ENCODE measurements around the gene SRP9. TPM values are rescaled to one million over a fixed set of nuclear protein-coding genes. Genes with fewer than 3 reads are reported as not detected.
A peak's percentile ranks its signal among the peaks of the same experiment; 100 is the strongest.

SRP9 gene
- total RNA-seq (2013; cell fraction: nucleolus; rRNA removed) = 92.8 and 142 TPM in 2 replicates
- total RNA-seq (2014; rRNA removed) (250 and 316 TPM in 2 replicates), total RNA-seq (2014; rRNA removed; fragmentation: Illumina TruSeq; extraction: Trizol) (367 and 372 TPM in 2 replicates), total RNA-seq (2021) (248 and 256 TPM in 2 replicates), polyA plus RNA-seq (2011; rRNA removed) (639 and 968 TPM in 2 replicates), polyA plus RNA-seq (2014; fragmentation: Illumina TruSeq; extraction: Trizol) (389 and 483 TPM in 2 replicates), polyA plus RNA-seq (2014; fragmentation: Nextera tagmentation; extraction: Ambion mirVana) (1,000 to 10,000 TPM in 1 of 2 experiments, 100 to 1,000 TPM in 1; 912 to 1,200 TPM), polyA plus RNA-seq (2014; rRNA removed) (221 and 283 TPM in 2 replicates), polyA plus RNA-seq (2016; fragmentation: Nextera tagmentation; extraction: Ambion mirVana) (100 to 1,000 TPM; 643 to 700 TPM), polyA minus RNA-seq (2011; rRNA and poly(A)+ RNA removed) (97.0 and 162 TPM in 2 replicates), Bru-seq, nascent RNA (percentile 97 among the genes with signal in this experiment), BruChase-seq, experiment 1, labeled RNA remaining after a 6-hour chase (percentile 98 among the genes with signal in this experiment), BruChase-seq, experiment 2, labeled RNA remaining after a 2-hour chase (percentile 97 among the genes with signal in this experiment)
- polyA plus RNA-seq (2011; ENCODE audit: low read depth) = 137 TPM
- 187 and 288 TPM in 2 replicates for polyA plus RNA-seq (2011; cell fraction: cytosol; rRNA removed)
- 151 and 163 TPM in 2 replicates for polyA plus RNA-seq (2011; cell fraction: nucleus; rRNA removed)
- polyA plus RNA-seq (2012) = 184 and 213 TPM in 2 replicates
- 58.9 and 81.8 TPM in 2 replicates for polyA minus RNA-seq (2011; cell fraction: cytosol; rRNA and poly(A)+ RNA removed)
- polyA minus RNA-seq (2011; cell fraction: nucleus; rRNA and poly(A)+ RNA removed) = 20.8 and 23.2 TPM in 2 replicates
- long read RNA-seq, experiment 1, transcript SRP9-201 (3 exons, 1,480 nt) = major isoform, 327 of 380 reads
- long read RNA-seq, experiment 1, transcript SRP9-203 (4 exons, 1,596 nt) = minor isoform, 34 of 380 reads
- long read RNA-seq, experiment 1, partial matches to known transcripts = 2 of 380 reads
- long read RNA-seq, experiment 1, other reads (novel, unspliced or antisense) = 17 of 380 reads
- long read RNA-seq, experiment 2, transcript SRP9-201 (3 exons, 1,480 nt) = major isoform, 2,188 of 2,445 reads
- long read RNA-seq, experiment 2, transcript SRP9-203 (4 exons, 1,596 nt) = minor isoform, 158 of 2,445 reads
- long read RNA-seq, experiment 2, transcript SRP9-202 (4 exons, 540 nt) = minor isoform, 5 of 2,445 reads
- long read RNA-seq, experiment 2, partial matches to known transcripts = 3 of 2,445 reads
- long read RNA-seq, experiment 2, other reads (novel, unspliced or antisense) = 89 of 2,445 reads

- H3K4me2 ChIP-seq (ENCODE audit: control insufficient read depth, insufficient read depth) = peak within 1 kb of the TSS; percentile 73
- under 1% methylated on average over 44 of the region's 46 CpGs for WGBS (ENCODE audit: insufficient coverage, insufficient replicate concordance, low lambda C conversion rate, missing lambda C conversion rate)
- ChIA-PET POLR2A (interaction anchor here (0.6 to 3.8 kb wide), 9 partner anchors 13 to 310 kb away, joined by 3 to 30 read pairs (median 5); partner anchors contain the start of gene TMEM63A), RAD21 (ENCODE audit: unreplicated experiment) (interaction anchor here (0.7 to 5.2 kb wide), 17 partner anchors 9 to 1786 kb away, joined by 3 to 39 read pairs (median 4); partner anchors contain the start of genes EPHX1, LEFTY1 and TMEM63A), CTCF (interaction anchor here (0.6 to 6.2 kb wide), 49 partner anchors 8 to 613 kb away, joined by 3 to 57 read pairs (median 4); partner anchors contain the start of genes EPHX1, PYCR2, SDE2 and TMEM63A), SMC1A (ENCODE audit: uncharacterized antibody, unreplicated experiment) (interaction anchor here (0.5 to 3.5 kb wide), 17 partner anchors 8 to 741 kb away, joined by 3 to 29 read pairs (median 4); partner anchors contain the start of genes PYCR2 and TMEM63A)
- peak within 1 kb of the TSS; percentile 95 for H3K9ac ChIP-seq (ENCODE audit: control insufficient read depth, insufficient read depth, low read length)
- H3K4me1 ChIP-seq (ENCODE audit: control insufficient read depth, insufficient read depth, low read length) = no peaks in the 10 kb centered on the region
- peak; percentile 97 for DNase-seq (ENCODE audit: low read depth, low spot score)
- peak; percentile 99 for ATAC-seq
- peaks cover 47% of the 10 kb centered on the region for H3K79me2 ChIP-seq (ENCODE audit: control insufficient read depth, insufficient read depth, low read length)
- H3K27me3 ChIP-seq (replicated peaks in 1 of 2; ENCODE audit: control insufficient read depth in 2 of 2, insufficient read depth in 2 of 2, low read length in 1 of 2) = no peaks in the 10 kb centered on the region
- intact Hi-C loops (cut with micrococcal nuclease; ENCODE audit: unreplicated experiment) (loop anchor here (1.0 to 10.0 kb wide), 3 partner anchors 71 to 337 kb away; partner anchors contain the start of gene PYCR2), in situ Hi-C loops (cut with MboI) (loop anchor here (5.0 to 10.0 kb wide), 2 partner anchors 135 to 303 kb away; no protein-coding TSS in a partner anchor)
- peak within 1 kb of the TSS; percentile 97 for H2AFZ ChIP-seq (ENCODE audit: control insufficient read depth, low read depth, low read length)
- H3K9me3 ChIP-seq (replicated peaks; ENCODE audit: control insufficient read depth, insufficient read depth, low read length) = no peaks in the 10 kb centered on the region; the same call in 2 of the 3 replicates
- peak within 1 kb of the TSS; percentile 96 for H3K27ac ChIP-seq (ENCODE audit: control insufficient read depth, insufficient read depth)
- H3K36me3 ChIP-seq (ENCODE audit: control insufficient read depth in 2 of 2, insufficient read depth in 2 of 2, low read length in 1 of 2) = 0 out of 4 replicates have a peak, but pooled peaks cover 0 to 5% of the 10 kb centered on the region in 2 experiments
- peak within 1 kb of the TSS; percentile 87 for H3K4me3 ChIP-seq
- TSS peak; percentile 95 for BruUV-seq (replicated peaks)
- no peaks in the 10 kb centered on the region; the same call in 1 of the 2 replicates for H4K20me1 ChIP-seq (ENCODE audit: control insufficient read depth, insufficient read depth)
- peak; percentile 97 for FAIRE-seq
- TF ChIP-seq POU2F2 (IDR thresholded peaks at IDR 0.05; ENCODE audit: borderline replicate concordance, low read depth, low read length) (peak; percentile 26; the same call in 1 of the 3 replicates), GATAD2B (conservative IDR thresholded peaks at IDR 0.05; ENCODE audit: low read depth) (0 out of 2 replicates have a peak, but pooled peaks have one; percentile 47), PKNOX1 (IDR thresholded peaks at IDR 0.05) (peak; percentile 88), ZBED1 (IDR thresholded peaks at IDR 0.05; ENCODE audit: borderline replicate concordance) (no peak), ELK1 (IDR thresholded peaks at IDR 0.05; ENCODE audit: low read depth, low read length) (no peak), MAX (IDR thresholded peaks at IDR 0.05; ENCODE audit: low read depth, low read length) (0 out of 2 replicates have a peak, but pooled peaks have one; percentile 46), RBBP5 (conservative IDR thresholded peaks at IDR 0.05) (no peak), SUZ12 (IDR thresholded peaks at IDR 0.05; ENCODE audit: unreplicated experiment) (no peak), ZNF207 (IDR thresholded peaks at IDR 0.05; ENCODE audit: borderline replicate concordance) (peak; percentile 69; the same call in 1 of the 2 replicates), HDAC2 (IDR thresholded peaks at IDR 0.05) (no peak), NFIC (IDR thresholded peaks at IDR 0.05; ENCODE audit: low read depth, low read length) (no peak), POLR2A (IDR thresholded peaks at IDR 0.05; ENCODE audit: low read depth, low read length) (peak; percentile 92), NFYA (IDR thresholded peaks at IDR 0.05; ENCODE audit: borderline replicate concordance, low read depth, low read length) (no peak; the same call in 1 of the 2 replicates), MYC (IDR thresholded peaks at IDR 0.05; ENCODE audit: insufficient read depth, insufficient read length, insufficient replicate concordance, low read length, severe bottlenecking) (no peak), YBX1 (IDR thresholded peaks at IDR 0.05) (no peak)
Measured at GRCh38 chr1:225777583-225778336, at the start of gene SRP9. SRP9 (plus strand) TSS chr1:225777826; CDS start chr1:225777941, 115 bp downstream.
